RWPE2 (cell line): ENCODE data around the gene NLRP12.
"Not testable (repeated sequence)": the region's sequence is repeated elsewhere in the genome, so short reads cannot be mapped to it uniquely, and the experiment has no call there.

Source experiments
- ATAC-seq: fragments of 200-7000 bp; cut with Tn5 transposase; 3 replicates; pipeline ENCODE4 v1.9.1; 2021; ENCODE audit warnings: low read depth
- DNase-seq: peaks from one replicate; pipeline ENCODE4 v3.0.0-alpha.2; 2020; ENCODE audit warnings: low spot score
- H3K27ac ChIP-seq: fragments of 450-650 bp; 2 replicates; pipeline ENCODE4 v1.5.1; 2017; ENCODE audit warnings: mild to moderate bottlenecking; ENCODE audit not compliant: poor library complexity, severe bottlenecking
- H3K27me3 ChIP-seq: fragments of 250-450 bp; sonication (Bioruptor Pico); 2 replicates; pipeline ENCODE4 v1.5.1; 2021; ENCODE audit warnings: mild to moderate bottlenecking, moderate library complexity; ENCODE audit not compliant: insufficient read depth, poor library complexity, severe bottlenecking
- H3K36me3 ChIP-seq: fragments of 250-450 bp; sonication (Bioruptor Pico); 2 replicates; pipeline ENCODE4 v1.5.1; 2020; ENCODE audit warnings: low read depth, mild to moderate bottlenecking, moderate library complexity
- H3K4me1 ChIP-seq: fragments of 250-450 bp; sonication (Bioruptor Pico); 2 replicates; pipeline ENCODE4 v1.5.1; 2021; ENCODE audit warnings: mild to moderate bottlenecking, moderate library complexity; ENCODE audit not compliant: insufficient read depth, poor library complexity, severe bottlenecking
- H3K4me3 ChIP-seq: fragments of 250-450 bp; sonication (Bioruptor Pico); 2 replicates; pipeline ENCODE4 v1.5.1; 2021; ENCODE audit warnings: mild to moderate bottlenecking, moderate library complexity; ENCODE audit not compliant: severe bottlenecking
- H3K9me3 ChIP-seq: fragments of 250-450 bp; sonication (Bioruptor Pico); 2 replicates; pipeline ENCODE4 v1.5.1; 2021; ENCODE audit warnings: mild to moderate bottlenecking, moderate library complexity; ENCODE audit not compliant: severe bottlenecking
- TF ChIP-seq, protein P1 (sequence below): fragments of 450-650 bp; IDR thresholded peaks from one replicate; pipeline ENCODE4 v1.5.1; 2017; ENCODE audit warnings: mild to moderate bottlenecking, moderate library complexity; ENCODE audit not compliant: poor library complexity, severe bottlenecking

Gene NLRP12

DNA sequence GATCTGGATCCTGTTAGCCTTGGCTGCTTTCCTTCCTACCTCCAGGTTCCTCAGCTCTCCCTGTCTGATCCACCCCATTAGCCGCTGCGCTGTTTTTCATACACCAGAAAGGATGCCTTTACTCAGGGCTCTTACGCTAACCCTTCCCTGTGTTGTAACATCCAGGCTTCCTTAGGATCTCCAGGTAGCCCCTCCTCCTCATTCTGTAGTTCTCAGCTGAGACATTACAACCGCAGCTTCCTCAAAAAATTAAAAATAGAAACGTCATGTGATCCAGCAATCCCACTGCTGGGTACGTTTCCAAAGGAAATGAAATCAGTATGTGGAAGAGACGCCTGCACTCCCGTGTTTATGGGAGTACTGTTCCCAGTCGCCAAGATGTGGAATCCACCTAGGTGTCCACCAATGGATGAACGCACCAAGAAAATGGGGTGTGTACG lies 25.1 kb upstream of the NLRP12 start:
- Histone ChIP-seq H3K36me3 (no peaks in the 10 kb centered on the region), H3K27me3 (no peaks in the 10 kb centered on the region), H3K4me3 (no peak overlapping the region), H3K4me1 (no peaks in the 10 kb centered on the region), H3K27ac (no peak overlapping the region), H3K9me3 (no peaks in the 10 kb centered on the region)
- TF ChIP-seq, protein P1, sequence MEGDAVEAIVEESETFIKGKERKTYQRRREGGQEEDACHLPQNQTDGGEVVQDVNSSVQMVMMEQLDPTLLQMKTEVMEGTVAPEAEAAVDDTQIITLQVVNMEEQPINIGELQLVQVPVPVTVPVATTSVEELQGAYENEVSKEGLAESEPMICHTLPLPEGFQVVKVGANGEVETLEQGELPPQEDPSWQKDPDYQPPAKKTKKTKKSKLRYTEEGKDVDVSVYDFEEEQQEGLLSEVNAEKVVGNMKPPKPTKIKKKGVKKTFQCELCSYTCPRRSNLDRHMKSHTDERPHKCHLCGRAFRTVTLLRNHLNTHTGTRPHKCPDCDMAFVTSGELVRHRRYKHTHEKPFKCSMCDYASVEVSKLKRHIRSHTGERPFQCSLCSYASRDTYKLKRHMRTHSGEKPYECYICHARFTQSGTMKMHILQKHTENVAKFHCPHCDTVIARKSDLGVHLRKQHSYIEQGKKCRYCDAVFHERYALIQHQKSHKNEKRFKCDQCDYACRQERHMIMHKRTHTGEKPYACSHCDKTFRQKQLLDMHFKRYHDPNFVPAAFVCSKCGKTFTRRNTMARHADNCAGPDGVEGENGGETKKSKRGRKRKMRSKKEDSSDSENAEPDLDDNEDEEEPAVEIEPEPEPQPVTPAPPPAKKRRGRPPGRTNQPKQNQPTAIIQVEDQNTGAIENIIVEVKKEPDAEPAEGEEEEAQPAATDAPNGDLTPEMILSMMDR = no peak
- DNase-seq (no peak), ATAC-seq (no peak)

DNA sequence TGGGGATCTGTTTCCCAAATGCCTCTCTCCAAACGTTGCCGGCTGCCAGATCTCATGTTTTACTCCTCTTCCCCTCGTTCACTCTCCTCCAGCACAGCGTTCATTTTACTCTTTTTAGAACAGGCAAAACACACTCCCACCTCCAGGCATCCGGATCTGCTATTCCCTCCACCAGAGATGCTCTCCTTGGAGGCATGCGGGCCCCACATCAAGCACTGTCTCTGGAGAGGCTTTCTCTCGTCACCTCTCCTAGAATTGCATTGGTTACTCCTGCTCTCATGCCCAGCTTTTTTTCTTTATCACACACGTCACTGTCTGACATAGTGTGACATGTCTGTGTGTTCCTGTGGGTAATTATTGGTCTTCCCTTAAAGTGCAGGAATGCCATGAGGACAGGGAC lies 23.4 kb upstream of the NLRP12 start:
- DNase-seq (no peak), ATAC-seq (no peak)
- Histone ChIP-seq H3K4me3 (no peak overlapping the region), H3K27me3 (no peaks in the 10 kb centered on the region), H3K27ac (no peak overlapping the region), H3K9me3 (no peaks in the 10 kb centered on the region), H3K4me1 (peaks cover 5% of the 10 kb centered on the region), H3K36me3 (no peaks in the 10 kb centered on the region)
- TF ChIP-seq, protein P1 = no peak

DNA sequence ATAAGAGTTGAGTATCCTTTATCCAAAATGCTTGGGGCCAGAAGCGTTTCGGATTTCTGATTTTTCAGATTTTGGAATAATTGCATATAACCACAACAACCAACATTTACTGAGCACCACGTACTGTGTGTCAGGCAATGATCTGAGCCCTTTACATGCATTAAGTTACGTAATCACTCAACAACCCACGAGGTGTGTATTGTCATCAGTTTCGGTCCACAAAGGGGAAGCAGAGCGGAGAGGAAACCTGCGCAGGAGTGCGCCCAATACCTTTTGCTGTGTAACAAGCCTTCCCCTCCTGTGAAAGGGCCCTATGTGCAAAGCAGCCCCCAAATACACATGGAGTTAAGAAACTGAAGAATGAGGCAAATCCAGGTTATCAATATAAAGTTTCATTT lies 20.7 kb upstream of the NLRP12 start:
- Histone ChIP-seq H3K27ac (no peak overlapping the region), H3K4me3 (no peak overlapping the region), H3K9me3 (no peaks in the 10 kb centered on the region), H3K36me3 (no peaks in the 10 kb centered on the region), H3K27me3 (no peaks in the 10 kb centered on the region), H3K4me1 (peaks cover 23% of the 10 kb centered on the region)
- peak; percentile 2 for DNase-seq
- no peak for ATAC-seq
- TF ChIP-seq, protein P1 = no peak

DNA sequence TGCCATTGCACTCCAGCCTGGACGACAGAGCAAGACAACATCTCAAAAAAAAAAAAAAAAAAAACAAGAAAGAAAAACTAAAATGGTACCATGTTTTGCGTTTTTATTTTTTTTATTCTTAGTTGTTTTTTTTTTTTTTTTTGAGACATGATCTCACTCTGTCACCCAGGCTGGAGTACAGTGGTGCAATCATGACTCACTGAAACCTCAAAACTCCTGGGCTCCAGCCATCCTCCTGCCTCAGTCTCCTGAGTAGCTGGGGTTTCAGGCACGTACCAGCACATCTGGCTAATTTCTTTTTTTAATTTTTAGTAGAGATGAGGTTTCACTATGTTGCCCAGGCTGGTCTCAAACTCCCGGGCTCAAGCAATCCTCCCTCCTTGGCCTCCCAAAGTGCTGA lies 16.8 kb upstream of the NLRP12 start:
- not testable (repeated sequence) for H3K9me3 ChIP-seq, H3K27me3 ChIP-seq, H3K36me3 ChIP-seq, H3K4me3 ChIP-seq
- H3K4me1 ChIP-seq = peaks cover 36% of the 10 kb centered on the region
- DNase-seq (peak; percentile 70), ATAC-seq (peak; percentile 70)
- H3K27ac ChIP-seq = peak overlapping the region; percentile 77

DNA sequence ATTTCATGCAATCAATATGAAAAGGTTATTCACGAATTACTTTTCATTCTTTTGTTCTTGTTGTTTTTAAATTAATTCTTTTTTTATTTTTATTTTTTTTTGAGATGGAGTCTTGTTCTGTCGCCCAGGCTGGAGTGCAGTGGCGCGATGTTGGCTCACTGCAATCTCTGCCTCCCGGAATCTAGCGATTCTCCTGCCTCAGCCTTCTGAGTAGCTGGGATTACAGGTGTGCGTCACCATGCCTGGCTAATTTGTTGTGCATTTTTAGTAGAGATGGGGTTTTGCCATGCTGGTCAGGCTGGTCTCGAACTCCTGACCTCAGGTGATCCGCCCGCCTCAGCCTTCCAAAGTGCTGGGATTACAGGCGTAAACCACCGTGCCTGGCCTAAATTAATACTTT lies 16.1 kb upstream of the NLRP12 start:
- H3K36me3 ChIP-seq, H3K27me3 ChIP-seq, ATAC-seq, H3K4me3 ChIP-seq, H3K9me3 ChIP-seq: not testable (repeated sequence)
- peak; percentile 1 for DNase-seq
- Histone ChIP-seq H3K4me1 (peaks cover 36% of the 10 kb centered on the region), H3K27ac (peak overlapping the region; percentile 77)

DNA sequence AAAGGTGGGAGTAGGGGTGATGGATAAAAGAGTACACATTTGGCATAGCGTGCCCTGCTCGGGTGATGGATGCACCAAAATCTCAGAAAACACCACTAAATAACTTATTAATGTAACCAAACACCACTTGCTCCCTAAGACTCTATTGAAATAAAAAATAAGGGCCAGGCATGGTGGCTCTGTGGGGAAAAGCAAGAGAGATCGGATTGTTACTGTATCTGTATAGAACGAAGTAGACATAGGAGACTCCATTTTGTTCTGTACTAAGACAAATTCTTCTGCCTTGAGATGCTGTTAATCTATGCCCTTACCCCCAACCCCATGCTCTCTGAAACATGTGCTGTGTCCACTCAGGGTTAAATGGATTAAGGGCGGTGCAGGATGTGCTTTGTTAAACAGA lies 14.3 kb upstream of the NLRP12 start:
- H3K27ac ChIP-seq = peak overlapping the region; percentile 68
- not testable (repeated sequence) for H3K36me3 ChIP-seq, H3K4me3 ChIP-seq, H3K27me3 ChIP-seq, ATAC-seq, H3K9me3 ChIP-seq
- peaks cover 36% of the 10 kb centered on the region for H3K4me1 ChIP-seq
- TF ChIP-seq, protein P1 = peak; percentile 28
- DNase-seq = peak; percentile 0

DNA sequence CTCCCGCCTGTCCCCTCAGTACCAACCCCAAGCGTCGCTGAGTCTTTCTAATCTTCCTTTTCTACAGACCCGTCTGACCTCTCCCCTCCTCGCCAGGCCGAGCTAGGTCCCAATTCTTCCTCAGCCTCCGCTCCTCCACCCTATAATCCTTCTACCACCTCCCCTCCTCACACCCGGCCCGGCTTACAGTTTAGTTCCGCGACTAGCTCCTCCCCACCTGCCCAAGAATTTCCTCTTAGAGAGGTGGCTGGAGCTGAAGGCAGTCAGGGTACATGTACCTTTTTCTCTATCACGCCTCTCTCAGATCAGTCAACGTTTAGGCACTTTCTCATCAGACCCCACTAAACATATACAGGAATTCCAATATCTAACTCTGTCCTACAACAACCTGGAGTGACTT lies 8.7 kb upstream of the NLRP12 start:
- not testable (repeated sequence) for H3K27ac ChIP-seq, H3K36me3 ChIP-seq, ATAC-seq, H3K4me1 ChIP-seq, H3K9me3 ChIP-seq, H3K27me3 ChIP-seq, H3K4me3 ChIP-seq
- peak; percentile 25 for DNase-seq
